Breast epithelium (tissue), 4 donors: ENCODE measurements around the gene ZNF830. TPM values are rescaled to one million over a fixed set of nuclear protein-coding genes. Genes with fewer than 3 reads are reported as not detected.

ENCODE experiments used
- DNase-seq, 2 donors: peaks; one replicate each; pipeline ENCODE4 v3.0.0-alpha.2; 2019; ENCODE audit warnings: low spot score in 2 of 2
- H3K27ac ChIP-seq, 2 donors: fragments of 200-600 bp; sonication (generic) in 1 of 2; one replicate each; pipeline ENCODE4 v1.5.1; 2016 to 2019; ENCODE audit warnings: mild to moderate bottlenecking in 1 of 2
- H3K27me3 ChIP-seq, 2 donors: fragments of 200-600 bp; sonication (generic) in 1 of 2; one replicate each; pipeline versions ENCODE4 v1.5.1 to v1.6.0; 2017 to 2019; ENCODE audit warnings: control low read depth in 1 of 2, mild to moderate bottlenecking in 1 of 2
- H3K36me3 ChIP-seq: fragments of 200-600 bp; one replicate; pipeline ENCODE4 v1.5.1; 2019
- H3K4me1 ChIP-seq, 2 donors: fragments of 200-600 bp; sonication (generic); one replicate each; pipeline ENCODE4 v1.5.1; 2016 to 2019; ENCODE audit warnings: control low read depth in 1 of 2
- H3K4me3 ChIP-seq, 3 donors: fragments of 200-600 bp; sonication (generic); 1 replicate in 2 of 3; 2 replicates in 1 of 3; pipeline ENCODE4 v1.5.1; 2016 to 2019; ENCODE audit warnings: mild to moderate bottlenecking in 3 of 3, moderate library complexity in 2 of 3
- H3K9me3 ChIP-seq, 2 donors: fragments of 200-600 bp; sonication (generic) in 1 of 2; one replicate each; pipeline ENCODE4 v1.5.1; 2016 to 2019; ENCODE audit warnings: control low read depth in 1 of 2
- POLR2A ChIP-seq: fragments of 450-650 bp; IDR thresholded peaks from one replicate; pipeline ENCODE4 v1.6.1; 2016; ENCODE audit warnings: antibody characterized with exemption, mild to moderate bottlenecking, moderate library complexity
- POLR2AphosphoS5 ChIP-seq, 3 donors: sonication (generic); formaldehyde crosslinking; IDR thresholded peaks; one replicate each; pipeline ENCODE4 v1.6.1; 2017; ENCODE audit warnings: antibody characterized with exemption in 3 of 3
- intact Hi-C: fragments of 100-400 bp; cut with DNase I; formaldehyde crosslinking; loops from one replicate; pipeline ENCODE4 v1.15.1; 2023; ENCODE audit warnings: low total_unique reads
- total RNA-seq, 3 donors: library from RNA; depleted of rRNA; stranded (reverse); fragments of >200 nt; gene quantifications; one replicate each; pipeline ENCODE4 v1.1.0, GENCODE V29; 2016
- TF ChIP-seq, protein P1 (sequence below), 3 donors: fragments of 450-650 bp; IDR thresholded peaks; one replicate each; pipeline ENCODE4 v1.5.1; 2016 to 2017; ENCODE audit warnings: antibody characterized with exemption in 3 of 3, mild to moderate bottlenecking in 3 of 3, moderate library complexity in 3 of 3

Gene ZNF830
- total RNA-seq, 3 donors from 2014 or later = 11.4 to 17.6 (median 15.1) TPM

DNA sequence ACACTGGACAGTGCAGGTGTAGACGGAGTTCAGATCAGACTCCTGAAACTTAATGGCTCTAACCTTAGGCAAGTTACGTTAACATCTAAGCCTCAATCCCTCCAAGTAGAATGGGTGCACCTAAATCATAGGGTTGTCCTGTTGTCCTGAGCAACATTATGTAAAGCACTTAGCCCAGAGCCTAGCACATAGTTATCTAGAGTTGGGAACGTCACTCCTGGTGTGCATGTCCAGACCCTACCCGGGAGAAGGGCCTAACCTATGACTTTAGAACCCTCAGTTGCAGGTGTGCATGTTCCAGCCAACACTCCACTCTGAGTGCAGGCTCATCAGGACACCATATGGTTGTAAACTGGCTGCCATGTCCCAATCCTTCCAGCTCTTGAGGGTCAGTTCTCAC is 45.0 kb downstream of the ZNF830 start:
- TF ChIP-seq POLR2A = no peak
- TF ChIP-seq, protein P1, sequence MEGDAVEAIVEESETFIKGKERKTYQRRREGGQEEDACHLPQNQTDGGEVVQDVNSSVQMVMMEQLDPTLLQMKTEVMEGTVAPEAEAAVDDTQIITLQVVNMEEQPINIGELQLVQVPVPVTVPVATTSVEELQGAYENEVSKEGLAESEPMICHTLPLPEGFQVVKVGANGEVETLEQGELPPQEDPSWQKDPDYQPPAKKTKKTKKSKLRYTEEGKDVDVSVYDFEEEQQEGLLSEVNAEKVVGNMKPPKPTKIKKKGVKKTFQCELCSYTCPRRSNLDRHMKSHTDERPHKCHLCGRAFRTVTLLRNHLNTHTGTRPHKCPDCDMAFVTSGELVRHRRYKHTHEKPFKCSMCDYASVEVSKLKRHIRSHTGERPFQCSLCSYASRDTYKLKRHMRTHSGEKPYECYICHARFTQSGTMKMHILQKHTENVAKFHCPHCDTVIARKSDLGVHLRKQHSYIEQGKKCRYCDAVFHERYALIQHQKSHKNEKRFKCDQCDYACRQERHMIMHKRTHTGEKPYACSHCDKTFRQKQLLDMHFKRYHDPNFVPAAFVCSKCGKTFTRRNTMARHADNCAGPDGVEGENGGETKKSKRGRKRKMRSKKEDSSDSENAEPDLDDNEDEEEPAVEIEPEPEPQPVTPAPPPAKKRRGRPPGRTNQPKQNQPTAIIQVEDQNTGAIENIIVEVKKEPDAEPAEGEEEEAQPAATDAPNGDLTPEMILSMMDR (IDR thresholded peaks at IDR 0.05) = no peak
- intact Hi-C loops = no loop called here
- Histone ChIP-seq H3K4me3 (no peak overlapping the region), H3K27me3 (no peaks in the 10 kb centered on the region), H3K36me3 (no peaks in the 10 kb centered on the region), H3K27ac (peak overlapping the region in 1 of 2 donors; percentile 13), H3K4me1 (no peaks in the 10 kb centered on the region), H3K9me3 (no peaks in the 10 kb centered on the region)
- DNase-seq = no peak

DNA sequence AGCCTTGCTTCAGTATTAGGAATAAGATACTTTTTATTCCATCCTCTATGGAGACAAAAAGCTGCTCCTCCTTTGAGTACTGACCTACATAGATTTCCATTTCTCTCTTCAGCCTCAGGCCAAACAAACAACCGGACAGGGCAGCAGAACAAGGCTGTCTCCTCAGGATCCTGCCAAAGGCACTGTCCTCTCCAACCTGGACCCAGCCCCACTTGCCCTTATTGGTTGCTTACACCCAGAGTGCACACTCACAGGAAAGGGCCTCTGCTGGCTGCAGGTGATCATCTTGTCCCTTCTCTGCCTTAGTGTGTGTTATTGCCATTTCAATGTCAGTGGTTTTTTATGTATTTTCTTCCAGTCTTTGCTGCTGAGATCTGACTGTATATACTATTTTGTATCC is 45.6 kb downstream of the ZNF830 start:
- no peak overlapping the region for H3K4me3 ChIP-seq
- H3K27me3 ChIP-seq = no peaks in the 10 kb centered on the region
- H3K4me1 ChIP-seq = no peaks in the 10 kb centered on the region
- no peak for TF ChIP-seq POLR2A
- TF ChIP-seq, protein P1 (IDR thresholded peaks at IDR 0.05) = no peak
- no peak for TF ChIP-seq POLR2AphosphoS5 (IDR thresholded peaks at IDR 0.05)
- peak overlapping the region in 1 of 2 donors; percentile 13 for H3K27ac ChIP-seq
- no peak for DNase-seq
- no peaks in the 10 kb centered on the region for H3K9me3 ChIP-seq
- no peaks in the 10 kb centered on the region for H3K36me3 ChIP-seq
- intact Hi-C loops = no loop called here

DNA sequence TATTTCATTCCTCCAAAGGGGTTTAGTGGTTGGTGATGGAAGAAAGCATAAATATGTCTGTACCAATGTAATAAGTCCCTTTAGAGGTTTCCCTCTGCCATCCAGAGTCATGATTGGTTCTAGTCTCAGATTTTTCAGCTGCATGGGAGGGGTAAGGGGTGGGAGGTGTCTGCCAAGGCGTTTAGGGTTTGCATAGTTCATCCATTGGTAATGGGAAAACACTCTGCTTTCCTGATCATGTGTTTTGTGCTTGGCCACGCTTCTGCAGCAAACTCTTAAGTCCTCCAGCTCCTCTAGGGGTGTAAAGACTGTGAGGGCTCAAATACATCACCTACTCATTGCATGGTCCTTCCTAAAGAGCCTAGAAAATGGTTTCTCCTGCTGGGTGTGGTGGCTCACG is 48.8 kb downstream of the ZNF830 start:
- TF ChIP-seq POLR2A = no peak
- TF ChIP-seq, protein P1 (IDR thresholded peaks at IDR 0.05) = no peak
- no peak for TF ChIP-seq POLR2AphosphoS5 (IDR thresholded peaks at IDR 0.05)
- DNase-seq = no peak
- Histone ChIP-seq H3K27ac (no peak overlapping the region), H3K9me3 (no peaks in the 10 kb centered on the region), H3K27me3 (no peaks in the 10 kb centered on the region), H3K4me1 (no peaks in the 10 kb centered on the region), H3K4me3 (no peak overlapping the region), H3K36me3 (no peaks in the 10 kb centered on the region)
- intact Hi-C loops = no loop called here

DNA sequence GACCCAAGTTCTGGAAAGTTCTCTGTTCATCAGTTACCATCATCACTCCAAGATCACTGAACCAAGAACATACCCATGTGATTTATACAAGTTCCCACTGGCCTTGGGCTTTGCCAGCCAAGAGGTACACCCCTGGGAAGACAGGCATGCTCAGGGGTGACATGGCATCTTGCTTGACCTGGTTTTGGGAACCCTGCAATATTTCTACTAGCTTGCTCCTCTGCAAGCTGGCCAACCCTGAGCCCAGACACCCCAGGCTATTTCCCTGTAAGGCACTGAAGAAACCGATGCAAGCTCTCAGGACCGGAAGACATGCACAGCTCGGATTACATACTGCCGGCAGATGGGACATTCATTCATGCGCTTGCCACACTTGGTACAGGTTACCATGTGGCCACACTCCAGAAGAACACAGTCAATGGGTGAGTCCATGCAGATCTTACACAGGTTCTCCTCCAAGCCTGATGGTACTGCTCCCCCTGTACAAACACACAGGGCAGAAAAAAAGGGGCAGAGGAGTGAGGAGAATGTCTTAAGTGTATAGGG is 50.4 kb downstream of the ZNF830 start:
- H3K27ac ChIP-seq = no peak overlapping the region
- H3K4me3 ChIP-seq = no peak overlapping the region
- no peaks in the 10 kb centered on the region for H3K27me3 ChIP-seq
- TF ChIP-seq POLR2AphosphoS5 (IDR thresholded peaks at IDR 0.05) (no peak), POLR2A (no peak)
- TF ChIP-seq, protein P1 (IDR thresholded peaks at IDR 0.05) = no peak
- H3K9me3 ChIP-seq = no peaks in the 10 kb centered on the region
- no peaks in the 10 kb centered on the region for H3K4me1 ChIP-seq
- H3K36me3 ChIP-seq = no peaks in the 10 kb centered on the region
- intact Hi-C loops = no loop called here
- no peak for DNase-seq

Other genes starting within 250 kb of the ZNF830 start
- gene CCT6B, start 80 bp upstream of the ZNF830 start, total RNA-seq = 1 to 10 TPM; 4.4 to 4.8 (median 4.6) TPM
- 100 to 1,000 TPM in 1 of 3 donors, 10 to 100 TPM in 2; 13.8 to 159 (median 54.0) TPM for gene LIG3, start 19.0 kb downstream of the ZNF830 start, total RNA-seq
- gene RFFL, start 102.2 kb downstream of the ZNF830 start, total RNA-seq = 10 to 100 TPM; 13.8 to 27.5 (median 19.4) TPM
- 10 to 100 TPM in 2 of 3 donors, 1 to 10 TPM in 1; 7.9 to 12.6 (median 10.5) TPM for gene RAD51D, start 158.3 kb downstream of the ZNF830 start, total RNA-seq
- gene FNDC8, start 160.1 kb downstream of the ZNF830 start, total RNA-seq = not detected
- 10 to 100 TPM; 15.2 to 32.1 (median 18.2) TPM for gene NLE1, start 180.8 kb downstream of the ZNF830 start, total RNA-seq
- gene UNC45B, start 186.3 kb downstream of the ZNF830 start, total RNA-seq = not detected
- gene SLC35G3, start 232.9 kb downstream of the ZNF830 start, total RNA-seq = not detected